HG02884 (cell line): ENCODE results near the gene IQCN.
"Not testable (repeated sequence)": the region's sequence is repeated elsewhere in the genome, so short reads cannot be mapped to it uniquely, and the experiment has no call there.

ENCODE experiments used
- ATAC-seq: cut with Tn5 transposase; IDR thresholded peaks from one replicate; pipeline ENCODE4 v1.9.1; 2021; ENCODE audit warnings: mild to moderate bottlenecking, moderate library complexity; ENCODE audit not compliant: unreplicated experiment

The IQCN gene

GRCh38 chr19:18218159-18218558 lies 56.1 kb downstream of the IQCN start:
- ATAC-seq: no peak

GRCh38 chr19:18216789-18217188 lies 57.5 kb downstream of the IQCN start:
- ATAC-seq: no peak

- ATAC-seq: no peak
These were observed 59.3 kb downstream of the IQCN start for GRCh38 chr19:18214779-18215433.

- no peak for ATAC-seq
These were observed 62.6 kb downstream of the IQCN start for GRCh38 chr19:18211683-18212082.

GRCh38 chr19:18209912-18210311 lies 64.3 kb downstream of the IQCN start:
- not testable (repeated sequence) for ATAC-seq

GRCh38 chr19:18208098-18208951 lies 65.9 kb downstream of the IQCN start:
- ATAC-seq: no peak
